Germinal center (tissue), 1 donor: ENCODE results near the gene UPF2.
"Not testable (repeated sequence)": the region's sequence is repeated elsewhere in the genome, so short reads cannot be mapped to it uniquely, and the experiment has no call there.

ENCODE experiments used
- DNase-seq: peaks from one replicate; pipeline ENCODE4 v3.0.0; 2012; ENCODE audit warnings: mixed read lengths, low spot score

The UPF2 gene, protein sequence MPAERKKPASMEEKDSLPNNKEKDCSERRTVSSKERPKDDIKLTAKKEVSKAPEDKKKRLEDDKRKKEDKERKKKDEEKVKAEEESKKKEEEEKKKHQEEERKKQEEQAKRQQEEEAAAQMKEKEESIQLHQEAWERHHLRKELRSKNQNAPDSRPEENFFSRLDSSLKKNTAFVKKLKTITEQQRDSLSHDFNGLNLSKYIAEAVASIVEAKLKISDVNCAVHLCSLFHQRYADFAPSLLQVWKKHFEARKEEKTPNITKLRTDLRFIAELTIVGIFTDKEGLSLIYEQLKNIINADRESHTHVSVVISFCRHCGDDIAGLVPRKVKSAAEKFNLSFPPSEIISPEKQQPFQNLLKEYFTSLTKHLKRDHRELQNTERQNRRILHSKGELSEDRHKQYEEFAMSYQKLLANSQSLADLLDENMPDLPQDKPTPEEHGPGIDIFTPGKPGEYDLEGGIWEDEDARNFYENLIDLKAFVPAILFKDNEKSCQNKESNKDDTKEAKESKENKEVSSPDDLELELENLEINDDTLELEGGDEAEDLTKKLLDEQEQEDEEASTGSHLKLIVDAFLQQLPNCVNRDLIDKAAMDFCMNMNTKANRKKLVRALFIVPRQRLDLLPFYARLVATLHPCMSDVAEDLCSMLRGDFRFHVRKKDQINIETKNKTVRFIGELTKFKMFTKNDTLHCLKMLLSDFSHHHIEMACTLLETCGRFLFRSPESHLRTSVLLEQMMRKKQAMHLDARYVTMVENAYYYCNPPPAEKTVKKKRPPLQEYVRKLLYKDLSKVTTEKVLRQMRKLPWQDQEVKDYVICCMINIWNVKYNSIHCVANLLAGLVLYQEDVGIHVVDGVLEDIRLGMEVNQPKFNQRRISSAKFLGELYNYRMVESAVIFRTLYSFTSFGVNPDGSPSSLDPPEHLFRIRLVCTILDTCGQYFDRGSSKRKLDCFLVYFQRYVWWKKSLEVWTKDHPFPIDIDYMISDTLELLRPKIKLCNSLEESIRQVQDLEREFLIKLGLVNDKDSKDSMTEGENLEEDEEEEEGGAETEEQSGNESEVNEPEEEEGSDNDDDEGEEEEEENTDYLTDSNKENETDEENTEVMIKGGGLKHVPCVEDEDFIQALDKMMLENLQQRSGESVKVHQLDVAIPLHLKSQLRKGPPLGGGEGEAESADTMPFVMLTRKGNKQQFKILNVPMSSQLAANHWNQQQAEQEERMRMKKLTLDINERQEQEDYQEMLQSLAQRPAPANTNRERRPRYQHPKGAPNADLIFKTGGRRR

DNA sequence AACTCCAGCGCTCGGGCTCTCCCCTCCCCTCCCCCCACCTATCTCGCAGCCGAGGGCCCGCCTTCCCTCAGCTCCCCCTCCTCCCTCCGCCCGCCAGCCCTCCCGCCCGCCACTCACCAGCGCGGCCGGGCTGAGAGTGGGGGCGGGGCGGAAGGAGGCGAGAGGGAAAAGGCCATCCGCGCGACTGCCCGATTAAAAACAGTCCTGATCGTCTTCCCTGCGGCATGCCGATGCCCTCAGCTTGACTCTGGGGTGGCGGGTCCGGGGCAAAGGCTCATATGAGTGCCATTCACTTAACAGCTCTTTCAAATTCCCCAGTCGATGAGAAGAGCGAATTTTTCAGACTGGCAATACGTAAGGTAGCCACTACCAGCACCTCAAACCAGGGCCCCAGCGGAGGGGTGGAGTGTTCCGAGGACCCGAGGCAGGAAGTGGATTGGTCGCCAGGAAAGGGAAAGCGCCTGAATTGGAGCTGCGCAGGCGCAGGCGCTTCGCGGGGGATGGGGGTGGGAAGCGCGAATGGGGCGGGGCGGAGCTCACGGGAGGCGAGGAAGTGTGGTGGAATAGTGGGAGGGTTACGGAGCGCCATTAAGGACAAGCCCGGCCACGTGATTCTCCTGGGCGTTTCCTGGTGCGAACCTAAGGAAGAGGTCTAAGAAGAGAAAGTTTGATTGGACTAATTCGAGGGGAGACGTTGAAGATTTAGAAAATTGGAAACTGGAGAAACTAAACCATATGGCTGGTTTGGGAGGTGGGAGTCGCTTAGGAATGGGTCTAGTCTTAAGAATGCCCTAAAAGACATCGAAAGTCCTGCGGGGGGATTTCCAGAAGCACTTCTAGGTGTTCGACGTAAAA is at the start of gene UPF2:
Gene UPF2, minus strand, starts transcription at position 13 of the 855 bp plus-strand sequence. CDS start 7,386 bp downstream, outside the sequence.
- DNase-seq = peak; percentile 99

DNA sequence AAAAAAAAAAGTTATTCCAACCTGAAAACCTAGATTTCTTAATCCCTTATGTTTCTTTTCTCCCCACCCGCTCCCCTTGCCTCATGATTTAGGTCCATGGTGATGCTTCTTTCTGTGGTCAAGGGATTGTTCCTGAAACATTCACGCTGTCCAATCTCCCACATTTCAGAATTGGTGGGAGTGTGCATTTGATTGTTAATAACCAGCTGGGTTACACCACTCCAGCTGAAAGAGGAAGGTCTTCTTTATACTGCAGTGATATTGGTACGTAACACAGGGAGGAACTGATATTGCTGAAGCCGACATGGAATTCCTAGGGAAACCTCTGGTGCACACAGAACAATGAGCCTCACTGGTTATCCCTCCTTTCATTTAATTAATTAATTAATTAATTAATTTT is 48.8 kb upstream of the UPF2 start:
- DNase-seq = no peak

DNA sequence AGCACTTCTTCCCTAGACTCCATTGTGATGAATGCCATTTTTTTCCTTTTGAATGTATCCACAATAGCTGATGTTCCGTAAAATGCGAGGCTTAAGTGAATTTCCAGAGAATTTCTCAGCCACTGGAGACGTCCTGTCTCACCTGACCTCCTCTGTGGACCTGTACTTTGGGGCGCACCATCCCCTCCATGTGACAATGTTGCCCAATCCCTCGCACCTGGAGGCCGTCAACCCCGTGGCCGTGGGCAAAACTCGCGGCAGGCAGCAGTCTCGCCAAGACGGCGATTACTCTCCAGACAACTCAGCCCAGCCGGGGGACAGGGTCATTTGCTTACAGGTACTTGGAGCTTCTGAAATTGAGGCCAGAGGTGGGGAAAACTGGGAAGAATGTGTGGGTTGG is 46.3 kb upstream of the UPF2 start:
- DNase-seq = no peak

DNA sequence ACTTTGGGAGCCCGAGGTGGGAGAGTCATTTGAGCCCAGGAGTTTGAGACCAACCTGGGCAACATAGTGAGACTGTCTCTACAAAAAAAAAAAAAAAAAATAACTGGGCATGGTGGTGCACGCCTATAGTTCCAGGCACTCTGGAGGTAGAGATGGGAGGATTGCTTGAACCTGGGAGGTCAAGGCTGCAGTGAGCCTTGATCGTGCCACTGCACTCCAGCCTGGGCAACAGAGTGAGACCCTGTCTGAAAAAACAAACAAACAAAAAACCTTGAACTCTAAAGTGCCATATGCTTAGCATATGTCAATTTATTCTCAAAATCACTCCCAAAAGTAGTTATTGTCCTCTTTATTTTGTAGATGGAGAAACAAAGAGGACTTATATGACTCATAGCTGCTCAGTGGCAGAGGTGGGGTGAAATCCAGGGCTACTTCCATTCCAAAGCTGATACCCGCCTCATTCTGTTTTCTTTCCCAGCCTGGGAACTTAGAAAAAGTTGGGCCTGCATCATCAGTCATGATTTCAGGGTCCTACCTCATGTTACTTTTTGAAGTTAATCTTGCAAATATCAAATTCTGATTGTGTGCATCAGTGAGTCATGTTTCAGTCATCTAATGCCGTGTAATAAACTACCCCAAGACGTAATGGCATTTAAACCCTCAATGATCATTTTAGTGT is 39.4 kb upstream of the UPF2 start:
- no peak for DNase-seq

DNA sequence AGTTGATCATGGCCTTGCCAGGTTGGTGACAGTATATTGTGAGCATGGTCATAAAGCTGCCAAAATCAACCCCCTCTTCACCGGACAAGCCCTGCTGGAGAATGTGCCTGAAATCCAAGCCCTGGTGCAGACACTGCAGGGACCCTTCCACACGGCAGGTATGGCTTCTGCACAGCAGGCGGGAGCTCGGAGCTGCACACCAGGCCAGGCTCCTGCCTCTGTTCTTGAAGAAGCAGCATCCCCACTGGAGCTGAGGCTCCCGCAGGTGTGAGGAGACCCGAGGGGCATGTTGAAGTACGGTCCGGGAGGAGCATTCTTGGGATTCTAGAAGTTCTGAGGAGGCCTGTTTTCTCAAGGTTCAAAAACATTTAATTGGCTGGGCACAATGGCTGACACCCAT is 38.9 kb upstream of the UPF2 start:
- no peak for DNase-seq

DNA sequence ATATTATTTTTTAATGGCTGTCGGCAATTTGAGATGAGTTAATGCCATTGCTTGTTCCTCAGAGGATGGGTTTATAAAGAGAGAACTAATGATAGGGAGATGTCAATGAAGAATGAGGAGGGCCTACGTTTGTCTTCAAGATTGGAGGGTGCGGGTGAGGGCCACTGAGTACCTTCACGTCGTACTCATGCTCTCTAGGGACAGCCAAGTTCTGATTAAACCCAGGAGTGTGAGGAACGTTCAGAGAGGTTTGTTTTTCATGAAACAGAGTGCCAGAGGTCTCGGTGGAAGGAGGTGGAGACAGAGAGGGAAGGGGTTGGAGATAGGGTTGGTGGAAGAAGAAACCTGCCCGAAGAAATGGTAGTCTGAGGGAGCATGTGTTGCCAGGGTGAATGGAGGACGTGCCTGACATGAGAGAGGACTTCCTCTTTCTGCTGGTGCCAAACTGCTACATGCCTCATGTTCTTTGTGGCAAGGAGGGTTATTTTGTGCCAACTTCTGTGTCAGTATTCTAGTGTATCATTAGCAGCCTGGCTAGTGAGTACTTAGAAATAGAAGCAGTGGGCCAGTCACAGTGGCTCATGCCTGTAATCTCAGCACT is 35.1 kb upstream of the UPF2 start:
- peak; percentile 57 for DNase-seq

DNA sequence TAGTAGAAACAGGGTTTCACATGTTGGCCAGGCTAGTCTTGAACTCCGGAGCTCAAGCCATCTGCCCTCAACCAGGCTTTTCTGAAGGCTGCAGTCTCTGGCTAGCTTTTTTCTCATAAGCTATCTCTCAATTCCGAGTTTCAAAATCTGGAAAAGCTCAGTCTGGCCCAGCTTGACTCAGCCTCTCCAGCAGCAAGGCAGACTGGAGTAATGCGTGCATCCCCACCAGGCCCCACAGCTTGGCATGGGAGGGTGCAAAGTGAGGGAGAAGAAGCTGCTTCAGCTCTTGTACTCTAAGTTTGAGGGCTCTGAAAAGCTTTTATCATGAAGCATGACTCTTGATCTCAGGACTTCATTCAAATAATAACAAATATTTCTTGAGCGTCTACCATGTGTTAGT is 30.9 kb upstream of the UPF2 start:
- no peak for DNase-seq

DNA sequence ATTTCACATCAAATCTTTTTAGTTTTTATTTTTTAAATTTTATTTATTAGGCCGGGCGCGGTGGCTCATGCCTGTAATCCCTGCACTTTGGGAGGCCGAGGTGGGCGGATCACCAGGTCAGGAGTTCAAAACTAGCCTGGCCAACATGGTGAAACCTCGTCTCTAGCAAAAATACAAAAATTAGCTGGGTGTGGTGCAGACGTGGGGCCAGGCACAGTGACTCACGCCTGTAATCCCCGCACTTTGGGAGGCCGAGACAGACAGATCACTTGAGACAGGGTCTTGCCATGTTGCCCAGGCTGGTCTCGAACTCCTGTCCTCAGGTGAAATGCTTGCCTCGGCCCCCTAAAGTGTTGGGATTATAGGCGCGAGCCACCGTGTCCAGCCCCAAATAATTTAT is 28.8 kb upstream of the UPF2 start:
- not testable (repeated sequence) for DNase-seq

DNA sequence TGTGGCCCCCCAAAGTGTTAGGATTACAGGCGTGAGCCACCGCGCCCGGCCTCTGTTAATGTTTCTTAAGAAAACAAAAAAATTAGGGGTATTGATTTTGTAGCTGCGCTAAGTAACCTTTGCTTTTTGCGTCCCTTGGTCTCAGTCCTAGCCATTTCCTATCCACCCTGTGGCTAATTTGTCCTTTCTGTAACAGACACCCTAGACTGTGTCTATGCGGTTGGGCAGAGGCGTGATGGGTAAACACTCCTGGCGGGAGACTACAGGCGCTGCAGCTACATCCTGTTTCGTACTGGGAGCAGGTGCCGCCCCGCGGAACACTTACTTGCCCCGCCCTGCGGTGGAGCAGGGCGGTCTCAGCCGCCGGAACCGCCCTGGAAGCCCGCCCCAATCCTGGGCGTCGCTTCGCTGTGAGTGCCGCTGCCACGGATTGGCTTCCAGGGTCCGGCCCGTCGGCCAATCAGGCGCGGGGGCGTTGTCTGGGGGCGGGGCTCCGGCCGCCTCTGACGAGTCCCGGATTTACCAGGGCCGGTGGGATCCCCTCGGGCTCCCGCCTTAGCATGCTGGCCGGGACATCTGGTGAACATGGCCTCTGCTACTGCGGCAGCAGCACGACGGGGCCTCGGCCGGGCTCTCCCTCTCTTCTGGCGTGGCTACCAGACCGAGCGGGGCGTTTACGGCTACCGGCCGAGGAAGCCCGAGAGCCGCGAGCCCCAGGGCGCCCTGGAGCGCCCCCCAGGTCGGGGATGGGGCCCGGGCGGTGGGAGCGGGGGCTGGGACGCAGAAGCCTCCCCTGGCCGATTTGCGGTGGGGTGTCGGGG is 26.1 kb upstream of the UPF2 start, which contains the start of gene DHTKD1:
Gene DHTKD1, plus strand, starts transcription at position 506 of the 821 bp plus-strand sequence. Its CDS starts 80 bp downstream, at position 586.
- peak; percentile 100 for DNase-seq

DNA sequence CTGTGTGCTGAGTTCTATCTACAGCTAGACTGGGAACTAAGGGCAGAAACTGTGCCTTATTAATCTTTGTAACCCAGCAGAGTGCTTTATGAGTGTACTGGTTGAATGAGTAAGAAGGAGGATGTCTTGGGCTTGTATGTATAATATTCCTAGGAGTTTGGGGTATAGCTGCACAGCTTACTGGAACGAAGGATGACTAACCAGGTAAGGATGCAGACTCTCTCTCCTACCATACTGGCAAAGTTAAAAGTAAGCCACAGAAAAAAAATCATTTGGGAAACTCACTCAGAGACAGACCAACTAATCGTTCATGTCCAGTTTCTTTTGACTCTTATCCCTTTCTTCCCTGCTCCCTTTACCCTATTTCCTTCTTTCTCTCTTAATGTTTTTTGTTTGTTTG is 24.7 kb upstream of the UPF2 start:
- no peak for DNase-seq

DNA sequence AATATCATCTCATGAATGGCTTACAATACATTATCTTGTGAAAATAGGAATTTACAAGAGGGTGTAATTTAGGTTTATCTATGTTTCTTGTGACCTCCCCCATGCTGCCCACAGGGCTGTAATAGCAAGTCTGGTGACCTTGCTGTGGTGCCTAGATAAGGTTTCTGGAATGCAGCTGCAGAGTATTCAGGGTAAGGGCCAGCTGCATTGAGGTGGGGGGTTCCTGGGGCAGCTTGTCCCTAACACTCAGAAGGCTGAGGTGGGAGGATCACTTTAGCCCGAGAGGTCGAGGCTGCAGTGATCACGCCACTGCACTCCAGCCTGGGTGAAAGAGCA is 20.8 kb upstream of the UPF2 start:
- DNase-seq = no peak

DNA sequence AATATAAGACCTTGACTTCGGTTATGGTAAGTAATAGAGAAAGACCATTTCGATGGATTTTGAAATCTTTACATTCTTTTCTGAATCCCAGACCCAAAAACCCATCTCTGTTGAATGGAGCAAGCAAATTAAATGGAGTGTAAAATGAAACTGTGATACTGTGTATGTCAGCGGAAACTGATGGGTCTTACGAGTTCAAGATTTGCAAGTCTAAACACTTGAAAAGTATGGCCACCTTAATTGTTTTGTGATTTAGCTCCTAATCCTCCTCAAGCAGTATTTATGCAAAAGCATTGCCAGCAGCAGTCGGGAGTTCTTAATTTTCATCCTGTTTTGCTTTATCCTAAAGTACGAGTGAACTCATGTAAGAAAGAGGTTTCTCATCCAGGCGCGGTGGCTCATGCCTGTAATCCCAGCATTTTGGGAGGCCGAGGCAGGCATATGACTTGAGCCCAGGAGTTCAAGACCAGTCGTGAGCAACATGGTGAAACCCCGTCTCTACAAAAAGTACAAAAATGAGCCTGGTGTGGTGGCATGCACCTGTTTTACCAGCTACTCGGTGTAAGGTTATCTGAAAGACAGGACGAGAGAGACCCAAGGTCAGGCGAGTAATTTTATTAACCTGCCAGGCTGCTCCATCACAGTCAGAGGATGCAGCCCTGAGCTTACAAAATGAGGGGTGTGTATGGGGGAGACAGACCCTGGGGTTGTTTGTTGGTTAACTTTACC is 20.3 kb upstream of the UPF2 start:
- DNase-seq = no peak

DNA sequence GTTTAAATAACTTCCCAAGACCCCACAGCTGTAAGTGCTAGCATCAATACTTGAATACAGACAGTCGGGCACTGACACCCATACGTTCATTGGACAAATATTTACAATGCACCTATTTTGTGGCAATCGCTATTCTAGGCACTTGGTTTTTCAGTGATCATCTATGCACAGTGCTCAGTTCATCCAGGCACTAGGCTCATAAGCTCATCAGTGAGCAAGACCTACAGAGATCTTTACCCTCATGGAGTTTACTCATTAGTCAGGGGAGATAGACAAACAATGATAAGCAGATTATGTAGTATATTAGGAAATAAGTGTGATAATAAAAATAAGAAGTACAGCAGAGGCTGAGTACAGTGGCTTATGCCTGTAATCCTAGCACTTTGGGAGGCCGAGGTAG is 18.5 kb upstream of the UPF2 start:
- no peak for DNase-seq

DNA sequence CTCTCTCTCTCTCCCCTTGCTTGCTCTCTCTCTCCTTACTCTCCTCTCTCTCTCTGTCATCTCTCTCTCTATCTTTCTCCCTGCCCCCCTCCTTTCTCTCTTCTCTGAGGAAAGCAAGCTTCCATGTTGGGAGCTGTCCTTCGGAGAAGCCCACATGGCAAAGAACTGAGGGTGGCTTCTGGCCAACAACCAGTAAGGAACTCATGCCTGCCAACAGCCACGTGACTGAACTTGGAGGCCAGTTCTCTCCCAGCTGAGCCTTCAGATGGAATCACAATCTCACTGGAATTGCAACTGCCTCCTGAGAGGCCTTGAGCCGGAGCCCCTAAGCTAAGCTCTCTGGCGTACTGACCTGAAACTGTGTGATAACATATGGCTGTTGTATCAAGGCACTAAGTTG is 14.1 kb upstream of the UPF2 start:
- DNase-seq = no peak

DNA sequence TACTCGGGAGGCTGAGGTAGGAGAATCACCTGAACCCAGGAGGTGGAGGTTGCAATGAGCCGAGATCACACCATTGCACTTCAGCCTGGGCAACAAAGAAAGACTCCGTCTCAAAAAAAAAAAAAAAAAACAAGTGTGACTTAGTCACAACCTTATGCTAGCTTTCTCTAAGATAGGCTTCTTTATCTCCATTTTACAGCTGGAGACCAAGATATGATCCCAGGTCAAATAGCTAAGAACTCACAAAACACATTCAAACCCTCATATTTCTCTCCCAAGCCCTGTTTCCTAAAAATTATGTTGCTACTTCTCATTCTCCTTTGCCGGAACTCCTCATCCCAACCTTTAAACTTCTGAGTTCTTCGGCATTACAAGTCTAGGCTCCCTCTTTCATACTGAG is 13.1 kb upstream of the UPF2 start:
- no peak for DNase-seq

DNA sequence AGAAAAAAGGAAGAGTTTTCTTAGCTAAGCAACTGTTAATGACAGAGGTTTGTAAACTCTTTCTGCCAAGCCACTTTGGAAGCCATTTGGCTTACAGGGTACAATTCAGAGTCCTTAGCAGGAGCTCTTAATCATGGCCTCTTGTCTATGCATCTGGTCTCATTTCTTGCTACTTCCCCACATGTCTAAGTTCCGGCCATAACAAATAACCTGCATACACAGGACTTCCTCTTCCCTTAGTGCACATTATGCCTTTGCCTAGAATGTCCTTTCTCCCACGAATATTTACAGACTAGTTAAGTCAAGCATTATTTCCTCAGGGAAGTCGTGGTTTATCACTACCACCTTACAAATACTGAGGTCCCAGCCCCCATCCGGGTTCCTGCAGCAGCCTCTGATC is 8.6 kb upstream of the UPF2 start:
- no peak for DNase-seq

DNA sequence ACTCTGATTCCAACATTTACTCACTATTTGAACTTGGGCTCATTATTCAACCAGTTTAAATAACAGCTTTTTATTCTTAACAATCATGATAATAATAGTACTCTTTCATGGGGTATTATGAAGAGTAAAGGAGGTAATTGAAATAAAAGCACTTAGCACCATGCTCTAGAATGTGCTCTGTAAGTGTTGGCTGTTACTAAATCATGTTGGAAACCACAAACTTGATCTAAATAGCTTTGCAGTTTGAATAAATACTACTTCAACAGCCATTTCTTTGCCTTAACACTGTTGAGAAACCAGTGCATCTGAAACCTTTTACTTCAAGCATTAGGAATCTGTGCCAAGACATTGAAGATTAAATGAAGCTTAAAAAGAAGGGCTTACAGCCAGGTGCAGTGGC is 7.9 kb upstream of the UPF2 start:
- no peak for DNase-seq

DNA sequence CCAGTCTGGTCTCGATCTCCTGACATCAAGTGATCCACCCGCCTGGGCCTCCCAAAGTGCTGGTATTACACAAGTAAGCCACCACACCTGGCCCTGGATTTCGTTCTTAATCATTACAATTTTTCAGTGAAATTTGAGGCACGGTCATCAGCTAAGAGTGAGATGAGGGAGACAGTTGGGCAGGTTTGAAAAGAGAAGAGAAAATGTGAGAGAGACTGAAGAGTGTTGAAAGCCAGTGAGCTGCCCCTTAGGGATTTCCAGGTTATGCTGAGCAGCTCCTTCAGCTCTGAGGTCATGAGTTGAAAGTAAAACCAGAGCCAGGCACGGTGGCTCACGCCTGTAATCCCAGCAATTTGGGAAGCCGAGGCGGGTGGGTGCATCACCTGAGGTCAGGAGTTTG is 5.9 kb upstream of the UPF2 start:
- DNase-seq = no peak

DNA sequence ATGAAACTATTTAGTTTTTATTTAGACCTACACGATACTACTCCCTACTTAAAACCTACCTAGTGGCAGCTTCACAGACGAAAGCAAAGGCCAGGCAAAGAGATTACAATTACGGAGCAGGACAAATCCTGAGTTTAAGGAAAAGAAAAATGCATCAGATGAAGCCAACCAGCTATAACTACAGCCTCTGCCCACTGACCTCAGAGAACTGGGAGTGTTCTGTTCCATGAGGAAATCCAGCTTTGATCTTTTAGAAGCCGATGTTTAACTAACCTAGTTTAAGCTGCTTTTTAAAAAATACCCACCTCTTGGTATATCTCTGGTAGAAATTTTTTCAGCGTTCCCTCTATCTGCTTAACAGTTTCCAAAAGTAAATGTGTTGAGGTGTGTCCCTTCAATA is 3.0 kb upstream of the UPF2 start:
- no peak for DNase-seq
